Keratinocyte (primary cell): ENCODE data around the gene RERE. TPM values are rescaled to one million over a fixed set of nuclear protein-coding genes. Genes with fewer than 3 reads are reported as not detected.

Source experiments
- DNase-seq: peaks from one replicate; pipeline ENCODE4 v3.0.0-alpha.2; 2011; ENCODE audit warnings: low read depth, missing footprints, low spot score
- FAIRE-seq: peaks from 2 replicates; lab custom pipeline; 2011; peaks lifted over from hg19 to GRCh38; lab: Jason Lieb, UNC
- H2AFZ ChIP-seq: 2 replicates; pipeline ENCODE4 v1.6.0; 2012; ENCODE audit warnings: low read length, control low read depth, inconsistent platforms; ENCODE audit not compliant: control insufficient read depth
- H3K27ac ChIP-seq: 2 replicates; pipeline ENCODE4 v1.5.1; 2011; ENCODE audit warnings: low read length; ENCODE audit not compliant: control insufficient read depth, insufficient read depth
- H3K27me3 ChIP-seq: 3 replicates; pipeline ENCODE4 v1.6.0; 2011; ENCODE audit warnings: low read length; ENCODE audit not compliant: control insufficient read depth, insufficient read depth; ENCODE audit errors: extremely low read depth
- H3K36me3 ChIP-seq, 2 experiments: 2 replicates in 1 of 2; 3 replicates in 1 of 2; pipeline ENCODE4 v1.5.1; 2011; ENCODE audit warnings: low read length in 2 of 2, mild to moderate bottlenecking in 1 of 2; ENCODE audit not compliant: control insufficient read depth in 2 of 2, insufficient read depth in 2 of 2; ENCODE audit errors: extremely low read depth in 1 of 2
- H3K4me1 ChIP-seq: 3 replicates; pipeline ENCODE4 v1.5.1; 2011; ENCODE audit warnings: low read length; ENCODE audit not compliant: control insufficient read depth, insufficient read depth; ENCODE audit errors: extremely low read depth
- H3K4me2 ChIP-seq: 3 replicates; pipeline ENCODE4 v1.6.0; 2011; ENCODE audit warnings: low read depth, low read length; ENCODE audit not compliant: control insufficient read depth, insufficient read depth; ENCODE audit errors: extremely low read depth
- H3K4me3 ChIP-seq, 3 experiments: fragments of 200-600 bp in 1 of 3; sonication (generic) in 1 of 3; 2 replicates in 2 of 3; 3 replicates in 1 of 3; pipeline ENCODE4 v1.5.1; 2011 to 2016; ENCODE audit warnings: low read length in 3 of 3, mild to moderate bottlenecking in 3 of 3, control low read depth in 2 of 3, inconsistent platforms in 1 of 3, low read depth in 1 of 3, mixed read lengths in 1 of 3, mixed run types in 1 of 3, moderate library complexity in 1 of 3; ENCODE audit not compliant: control insufficient read depth in 2 of 3, insufficient read depth in 2 of 3; ENCODE audit errors: extremely low read depth in 1 of 3
- H3K79me2 ChIP-seq: 2 replicates; pipeline ENCODE4 v1.6.0; 2012; ENCODE audit warnings: low read length; ENCODE audit not compliant: control insufficient read depth, insufficient read depth
- H3K9ac ChIP-seq: 3 replicates; pipeline ENCODE4 v1.6.0; 2011; ENCODE audit warnings: low read length; ENCODE audit not compliant: control insufficient read depth, insufficient read depth; ENCODE audit errors: extremely low read depth
- H3K9me1 ChIP-seq: 3 replicates; pipeline ENCODE4 v1.6.0; 2011; ENCODE audit warnings: low read length; ENCODE audit not compliant: control insufficient read depth, insufficient read depth; ENCODE audit errors: extremely low read depth
- H3K9me3 ChIP-seq: 2 replicates; pipeline ENCODE4 v1.5.1; 2012; ENCODE audit warnings: low read depth, low read length; ENCODE audit not compliant: control insufficient read depth
- H4K20me1 ChIP-seq: 3 replicates; pipeline ENCODE4 v1.6.0; 2011; ENCODE audit warnings: low read length; ENCODE audit not compliant: control insufficient read depth, insufficient read depth; ENCODE audit errors: extremely low read depth
- CTCF ChIP-seq, 3 experiments: IDR thresholded peaks in 1 of 3; conservative IDR thresholded peaks in 1 of 3; optimal IDR thresholded peaks in 1 of 3; 2 replicates in 2 of 3; 3 replicates in 1 of 3; pipeline versions ENCODE3 to v1.5.1; 2011; ENCODE audit warnings: low read length in 3 of 3, mild to moderate bottlenecking in 3 of 3, moderate library complexity in 2 of 3, control low read depth in 1 of 3, inconsistent platforms in 1 of 3; ENCODE audit not compliant: insufficient read depth in 2 of 3; ENCODE audit errors: extremely low read depth in 1 of 3
- EZH2 ChIP-seq: IDR thresholded peaks from one replicate; pipeline ENCODE4 v1.6.1; 2012; ENCODE audit warnings: inconsistent platforms, mild to moderate bottlenecking, low read length, moderate library complexity
- dilution Hi-C: fragments of 300-500 bp; cut with MboI; formaldehyde crosslinking; loops from one replicate; pipeline ENCODE4 v1.7.0; 2020; ENCODE audit warnings: low sequenced_read_pairs; ENCODE audit not compliant: extremely low pct_ligation_motif_present
- polyA plus RNA-seq, 5 experiments: library from polyadenylated mRNA; depleted of rRNA in 3 of 5; stranded (reverse) in 3 of 5; stranded (forward) in 1 of 5; unstranded in 1 of 5; fragments of >200 nt; gene quantifications; 1 replicate in 1 of 5; 2 replicates in 3 of 5; 3 replicates in 1 of 5; pipeline versions ENCODE4 v1.2.1 to v1.2.3, GENCODE V29; 2011 to 2012; ENCODE audit warnings: missing spikeins in 2 of 5, low read depth in 1 of 5, low replicate concordance in 1 of 5

RERE gene
- polyA plus RNA-seq, 1 donor (not counting 4 experiments of a cell fraction or from before 2014, with no cell fraction given), result 3.8 TPM

- Histone ChIP-seq H3K4me2 (no peak overlapping the region), H3K9ac (no peak overlapping the region), H3K9me1 (no peaks in the 10 kb centered on the region), H3K79me2 (peaks cover 2% of the 10 kb centered on the region), H3K27me3 (no peaks in the 10 kb centered on the region), H3K36me3 (no peaks in the 10 kb centered on the region), H4K20me1 (no peaks in the 10 kb centered on the region), H3K27ac (no peak overlapping the region), H3K4me3 (no peak overlapping the region), H3K4me1 (peaks cover 10% of the 10 kb centered on the region), H3K9me3 (no peaks in the 10 kb centered on the region), H2AFZ (no peak overlapping the region)
- dilution Hi-C loops, result no loop called here
- no peak for FAIRE-seq
- TF ChIP-seq CTCF (optimal IDR thresholded peaks at IDR 0.05 in 1 of 3, IDR thresholded peaks at IDR 0.05 in 1 of 3, conservative IDR thresholded peaks at IDR 0.05 in 1 of 3; ENCODE audit: extremely low read depth in 1 of 3, insufficient read depth in 2 of 3, low read length in 3 of 3) (no peak), EZH2 (no peak)
- DNase-seq, result no peak
Measured at GRCh38 chr1:8486047-8486446, 331.4 kb downstream of the RERE start.

GRCh38 chr1:8483586-8483985, 333.9 kb downstream of the RERE start:
- Histone ChIP-seq H3K79me2 (peaks cover 2% of the 10 kb centered on the region), H3K9me3 (no peaks in the 10 kb centered on the region), H3K4me2 (no peak overlapping the region), H3K9me1 (no peaks in the 10 kb centered on the region), H3K9ac (no peak overlapping the region), H3K4me3 (no peak overlapping the region), H2AFZ (no peak overlapping the region), H4K20me1 (no peaks in the 10 kb centered on the region), H3K27ac (peak overlapping the region; percentile 8), H3K4me1 (peaks cover 10% of the 10 kb centered on the region), H3K27me3 (no peaks in the 10 kb centered on the region), H3K36me3 (no peaks in the 10 kb centered on the region)
- TF ChIP-seq CTCF (optimal IDR thresholded peaks at IDR 0.05 in 1 of 3, IDR thresholded peaks at IDR 0.05 in 1 of 3, conservative IDR thresholded peaks at IDR 0.05 in 1 of 3; ENCODE audit: extremely low read depth in 1 of 3, insufficient read depth in 2 of 3, low read length in 3 of 3) (no peak), EZH2 (no peak)
- DNase-seq (no peak), FAIRE-seq (peak; percentile 5)
- dilution Hi-C loops, result no loop called here
